NCI-H2196 treated with DMSO at 0.1 percent for 48 hours (cell line): Measurements from ENCODE around the gene ROR2.
"Not testable (repeated sequence)": the region's sequence is repeated elsewhere in the genome, so short reads cannot be mapped to it uniquely, and the experiment has no call there.

Experiments used
- DNase-seq: peaks from one replicate; lab custom pipeline; 2025; ENCODE audit not compliant: unreplicated experiment; lab: John Stamatoyannopoulos, UW

Gene ROR2

DNA sequence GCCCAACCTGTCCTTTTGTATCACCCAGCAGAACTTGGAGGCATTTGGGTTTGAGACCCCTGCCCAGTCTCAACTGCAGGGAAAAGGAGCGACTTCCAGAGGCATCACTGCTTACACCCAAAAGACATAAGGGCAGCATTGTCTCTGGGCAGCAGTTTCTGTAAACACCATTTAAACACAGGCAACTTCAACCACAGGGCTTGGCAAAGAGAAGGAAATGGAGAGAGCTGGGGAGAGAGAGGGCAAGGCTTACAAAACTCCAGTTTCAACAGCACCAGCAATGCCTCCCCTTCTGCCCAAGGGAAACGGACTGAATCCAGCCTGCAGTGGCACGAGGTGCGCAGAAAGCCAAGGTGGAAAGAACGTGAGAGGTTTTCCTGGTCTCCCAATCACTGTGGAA, 147.6 kb downstream of the ROR2 start:
- no peak for DNase-seq

DNA sequence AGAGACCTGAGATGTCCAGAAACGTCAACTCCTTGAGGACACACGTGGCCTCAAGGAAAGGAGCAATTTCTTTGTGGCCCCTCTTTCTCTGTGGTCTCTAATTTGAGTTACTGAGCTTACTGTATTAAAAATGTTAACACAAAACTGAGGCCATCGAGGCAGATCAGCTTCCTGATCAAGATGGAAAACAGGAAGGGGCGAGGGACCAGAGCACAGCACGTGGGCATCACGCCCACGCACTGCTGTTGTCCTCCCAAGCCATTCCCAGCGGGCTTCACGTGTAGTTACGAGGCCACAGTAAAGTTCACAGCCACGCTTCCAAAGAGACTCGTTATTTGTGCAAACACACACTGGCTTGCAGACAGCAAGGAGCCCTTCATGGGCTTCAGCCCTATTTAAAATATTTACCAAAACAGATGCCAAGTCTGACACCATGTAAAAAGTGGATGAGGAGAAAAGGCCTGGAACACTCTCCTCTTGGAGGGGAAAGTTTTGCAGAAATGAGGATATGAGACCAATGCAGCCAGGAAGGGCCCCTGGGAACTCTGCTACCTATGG, 149.5 kb downstream of the ROR2 start:
- no peak for DNase-seq

DNA sequence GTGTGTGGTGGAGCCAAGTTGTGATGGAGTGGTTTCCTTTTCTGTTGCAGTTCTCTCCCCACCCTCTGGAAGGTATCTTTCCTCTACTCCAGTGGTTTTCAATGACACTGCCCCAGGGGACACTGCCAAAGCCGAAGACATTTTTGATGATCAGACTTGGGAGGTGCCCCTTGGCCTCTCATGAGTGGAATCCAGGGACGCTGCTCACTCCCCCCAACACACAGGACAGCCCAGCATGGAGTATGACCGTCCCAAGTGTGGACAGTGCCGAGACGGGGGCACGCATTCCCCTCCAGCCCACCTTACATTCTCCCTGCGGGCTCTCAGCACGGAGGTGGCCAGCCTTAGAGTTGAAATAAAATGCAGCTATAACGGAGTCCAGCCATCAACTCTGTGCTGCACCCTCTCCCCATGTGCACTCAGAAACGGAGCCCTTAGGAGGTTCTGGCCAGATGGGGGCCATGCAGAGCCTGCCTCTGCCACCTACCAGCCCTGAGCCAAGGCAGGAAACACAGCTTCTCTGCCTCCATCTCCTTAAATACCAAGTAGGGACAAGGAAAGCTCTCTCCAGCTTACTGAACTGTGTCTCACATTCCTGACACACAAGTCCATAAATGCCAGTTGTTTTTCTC, 150.8 kb downstream of the ROR2 start:
- no peak for DNase-seq

DNA sequence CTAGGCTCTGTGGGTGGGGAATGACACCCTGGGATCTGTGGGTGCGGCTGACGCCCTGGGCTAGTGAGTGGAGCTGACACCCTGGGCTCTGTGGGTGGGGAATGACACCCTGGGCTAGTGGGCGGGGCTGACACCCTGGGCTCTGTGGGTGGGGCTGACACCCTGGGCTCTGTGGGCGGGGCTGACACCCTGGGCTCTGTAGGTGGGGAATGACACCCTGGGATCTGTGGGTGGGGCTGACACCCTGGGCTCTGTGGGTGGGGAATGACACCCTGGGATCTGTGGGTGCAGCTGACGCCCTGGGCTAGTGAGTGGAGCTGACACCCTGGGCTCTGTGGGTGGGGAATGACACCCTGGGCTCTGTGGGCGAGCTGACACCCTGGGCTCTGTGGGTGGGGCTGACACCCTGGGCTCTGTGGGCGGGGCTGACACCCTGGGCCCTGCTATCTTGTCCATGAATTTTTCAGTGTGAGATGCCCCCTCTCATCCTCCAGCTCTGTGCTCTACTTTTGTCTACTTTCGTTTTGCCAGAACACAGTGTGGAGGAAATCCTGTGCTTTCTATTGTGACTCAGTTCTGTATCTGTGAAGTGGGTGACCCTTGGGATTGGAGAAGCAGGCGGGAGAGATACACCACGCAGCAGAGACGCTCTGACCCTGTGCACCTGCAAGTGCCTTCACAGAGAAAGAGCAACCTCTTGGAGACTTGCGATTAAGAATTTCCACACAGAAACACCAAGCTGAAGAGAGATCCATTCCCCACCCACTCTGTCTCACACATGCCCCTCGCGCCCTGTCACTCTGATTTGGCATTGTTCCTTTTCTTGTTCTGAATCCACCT, 151.5 kb downstream of the ROR2 start:
- DNase-seq = not testable (repeated sequence)

DNA sequence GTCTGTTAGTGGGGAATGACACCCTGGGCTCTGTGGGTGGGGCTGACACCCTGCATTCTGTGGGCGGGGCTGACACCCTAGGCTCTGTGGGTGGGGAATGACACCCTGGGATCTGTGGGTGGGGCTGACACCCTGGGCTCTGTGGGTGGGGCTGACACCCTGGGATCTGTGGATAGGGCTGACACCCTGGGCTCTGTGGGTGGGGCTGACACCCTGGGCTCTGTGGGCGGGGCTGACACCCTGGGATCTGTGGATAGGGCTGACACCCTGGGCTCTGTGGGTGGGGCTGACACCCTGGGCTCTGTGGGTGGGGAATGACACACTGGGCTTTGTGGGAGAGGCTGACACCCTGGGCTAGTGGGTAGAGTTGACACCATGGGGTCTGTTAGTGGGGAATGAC, 152.5 kb downstream of the ROR2 start:
- DNase-seq = not testable (repeated sequence)

DNA sequence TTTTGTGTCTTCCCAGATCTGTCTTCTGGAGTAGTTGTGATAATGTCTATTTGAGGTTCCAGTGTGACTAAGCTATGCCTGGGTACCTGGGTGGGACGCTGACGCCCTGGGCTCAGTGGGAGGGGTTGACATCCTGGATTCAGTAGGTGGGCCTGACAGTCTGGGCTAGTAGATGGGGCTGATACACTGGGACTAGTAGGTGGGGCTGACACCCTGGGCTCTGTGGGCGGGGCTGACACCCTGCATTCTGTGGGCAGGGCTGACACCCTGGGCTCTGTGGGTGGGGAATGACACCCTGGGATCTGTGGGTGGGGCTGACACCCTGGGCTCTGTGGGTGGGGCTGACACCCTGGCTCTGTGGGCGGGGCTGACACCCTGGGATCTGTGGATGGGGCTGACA, 153.5 kb downstream of the ROR2 start:
- DNase-seq = not testable (repeated sequence)

DNA sequence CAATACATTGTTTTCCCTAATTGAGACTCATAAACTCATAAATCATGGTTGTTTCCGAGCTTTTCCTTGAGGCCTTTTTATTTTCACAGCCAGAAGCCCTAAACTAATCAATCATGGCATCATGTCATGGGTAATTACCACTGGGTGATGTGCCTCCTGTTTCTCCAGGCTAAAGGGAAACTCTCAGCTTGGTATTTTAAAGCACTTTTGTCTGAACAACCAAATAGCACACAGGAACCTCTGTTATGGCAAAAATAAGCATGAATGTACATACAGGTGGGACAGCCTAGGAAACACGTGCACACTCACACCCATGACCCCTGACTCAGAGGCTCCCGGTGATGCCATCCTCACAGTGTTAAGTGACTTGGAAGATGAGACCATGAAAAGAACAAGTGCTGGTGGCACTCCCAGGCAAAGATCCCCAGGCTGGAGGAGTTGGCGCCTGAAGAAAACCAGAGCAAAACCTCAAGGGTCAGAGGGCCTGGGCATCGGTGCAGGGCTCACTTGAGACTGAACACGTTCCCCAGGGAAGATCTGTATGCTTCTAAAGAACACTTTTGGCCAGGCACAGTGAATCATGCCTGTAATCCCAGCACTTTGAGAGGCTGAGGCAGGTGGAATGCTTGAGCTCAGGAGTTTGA, 154.3 kb downstream of the ROR2 start:
- DNase-seq = no peak

DNA sequence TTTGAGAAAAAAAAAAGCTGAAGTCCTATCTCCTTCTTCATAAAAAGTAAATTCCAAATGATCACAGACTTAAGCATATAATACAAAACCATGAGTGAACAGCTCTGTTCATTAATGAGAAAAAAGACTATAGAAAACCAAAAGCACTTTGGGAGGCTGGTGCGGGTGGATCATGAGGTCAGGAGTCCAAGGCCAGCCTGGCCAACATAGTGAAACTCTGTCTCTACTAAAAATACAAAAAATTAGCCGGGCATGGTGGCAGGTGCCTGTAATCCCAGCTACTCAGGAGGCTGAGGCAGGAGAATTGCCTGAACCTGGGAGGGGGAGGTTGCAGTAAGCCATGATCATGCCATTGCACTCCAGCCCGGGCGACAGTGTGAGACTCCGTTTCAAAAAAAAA, 156.7 kb downstream of the ROR2 start:
- DNase-seq = not testable (repeated sequence)

DNA sequence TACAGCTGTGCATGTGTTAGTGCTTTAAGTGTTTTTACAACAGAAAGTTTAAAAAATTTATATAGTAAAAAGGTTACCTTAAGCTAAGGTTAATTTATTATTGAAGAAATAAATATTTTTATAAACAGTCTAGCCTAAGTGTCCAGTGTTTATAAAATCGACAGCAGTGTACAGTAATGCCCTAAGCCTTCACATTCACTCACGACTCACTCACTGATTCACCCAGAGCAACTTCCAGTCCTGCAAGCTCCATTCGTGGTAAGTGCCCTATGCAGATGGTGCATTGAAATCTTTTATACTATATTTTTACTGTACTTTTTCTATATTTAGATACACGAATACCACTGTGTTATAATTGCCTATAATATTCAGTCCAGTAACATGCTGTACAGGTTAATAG, 159.1 kb downstream of the ROR2 start:
- DNase-seq = no peak

DNA sequence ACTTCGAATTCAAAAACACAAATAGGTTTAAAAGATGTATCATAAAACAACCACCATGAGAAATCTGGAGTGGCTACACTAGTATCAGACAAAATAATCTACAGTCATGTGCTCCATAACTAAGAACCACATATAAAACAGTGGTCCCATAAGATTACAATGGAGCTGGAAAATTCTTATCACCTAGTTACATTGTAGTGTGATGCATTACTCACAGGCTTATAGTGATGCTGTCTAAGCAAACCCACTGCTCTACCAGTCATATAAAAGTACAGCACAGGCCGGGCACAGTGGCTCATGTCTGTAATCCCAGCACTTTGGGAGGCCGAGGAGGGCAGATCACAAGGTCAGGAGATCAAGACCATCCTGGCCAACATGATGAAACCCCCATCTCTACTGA, 160.1 kb downstream of the ROR2 start:
- no peak for DNase-seq

DNA sequence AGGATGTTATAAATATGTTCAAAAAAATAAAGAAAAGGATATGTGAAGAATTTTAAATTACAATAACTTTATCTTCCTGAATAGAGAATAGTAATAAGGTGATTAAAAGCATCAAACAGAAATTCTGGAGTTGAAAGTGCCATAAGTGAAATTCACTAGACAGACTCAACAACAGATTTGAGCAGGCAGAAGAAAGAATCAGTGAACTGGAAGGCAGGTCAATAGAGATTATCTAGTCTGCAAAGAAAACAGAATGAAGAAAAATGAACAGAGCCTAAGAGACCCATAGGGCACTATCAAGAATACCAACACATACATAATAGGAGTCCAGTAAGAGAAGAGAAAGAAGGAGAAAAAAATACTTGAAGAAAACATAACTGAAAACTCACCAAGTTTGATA, 162.1 kb downstream of the ROR2 start:
- DNase-seq = no peak

DNA sequence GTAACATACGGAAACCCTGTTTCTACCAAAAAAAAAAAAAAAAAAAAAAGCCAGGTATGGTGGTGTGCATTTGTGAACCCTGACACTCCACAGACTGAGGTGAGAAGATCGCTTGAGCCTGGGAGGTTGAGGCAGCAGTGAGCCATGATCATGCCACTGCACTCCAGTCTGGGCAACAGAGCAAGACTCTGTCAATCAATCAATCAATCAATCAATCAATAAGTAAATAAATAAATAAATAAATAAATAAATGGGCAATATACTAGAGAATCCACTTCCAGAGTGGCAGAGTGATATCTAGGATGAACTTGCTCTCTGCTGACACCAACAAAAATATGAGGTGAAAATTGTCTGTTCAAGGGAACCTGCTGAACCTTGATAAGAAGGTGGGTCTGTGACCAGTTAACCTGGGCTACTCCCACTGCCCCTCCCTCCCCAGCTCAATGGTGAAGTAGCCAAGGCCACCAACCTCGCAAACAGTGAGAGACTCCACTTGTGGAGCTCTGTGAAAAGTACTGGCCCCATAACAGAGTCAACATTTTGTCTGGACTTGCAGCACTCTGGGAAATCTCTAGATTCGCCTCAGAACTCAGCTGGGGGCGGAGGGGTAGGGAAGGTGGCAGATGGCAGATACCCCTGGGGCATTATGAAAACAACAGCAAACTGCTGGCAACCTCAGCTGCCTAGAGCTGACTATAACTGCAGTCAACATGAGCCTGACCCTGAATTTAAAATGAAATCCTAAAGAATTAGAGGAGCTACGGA, 163.7 kb downstream of the ROR2 start:
- no peak for DNase-seq

DNA sequence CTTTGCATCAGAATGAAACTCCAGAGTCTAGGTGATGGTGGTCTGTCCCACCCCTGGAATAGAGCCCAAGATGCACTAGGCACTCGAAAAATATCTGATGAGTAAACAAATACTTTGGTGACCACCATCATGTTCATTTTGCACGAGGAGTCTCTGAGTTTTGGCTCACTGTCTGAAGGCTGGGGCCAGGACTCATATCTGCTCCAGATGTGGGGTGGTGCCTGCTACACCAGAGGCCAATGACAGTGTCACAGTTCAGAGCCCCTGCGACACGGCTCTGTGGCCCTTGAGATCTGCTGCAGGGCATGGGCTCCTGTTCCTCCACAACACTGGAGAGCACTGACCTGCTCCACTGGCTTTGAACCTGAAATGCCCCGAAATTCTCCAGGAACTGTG, 164.6 kb downstream of the ROR2 start:
- no peak for DNase-seq

DNA sequence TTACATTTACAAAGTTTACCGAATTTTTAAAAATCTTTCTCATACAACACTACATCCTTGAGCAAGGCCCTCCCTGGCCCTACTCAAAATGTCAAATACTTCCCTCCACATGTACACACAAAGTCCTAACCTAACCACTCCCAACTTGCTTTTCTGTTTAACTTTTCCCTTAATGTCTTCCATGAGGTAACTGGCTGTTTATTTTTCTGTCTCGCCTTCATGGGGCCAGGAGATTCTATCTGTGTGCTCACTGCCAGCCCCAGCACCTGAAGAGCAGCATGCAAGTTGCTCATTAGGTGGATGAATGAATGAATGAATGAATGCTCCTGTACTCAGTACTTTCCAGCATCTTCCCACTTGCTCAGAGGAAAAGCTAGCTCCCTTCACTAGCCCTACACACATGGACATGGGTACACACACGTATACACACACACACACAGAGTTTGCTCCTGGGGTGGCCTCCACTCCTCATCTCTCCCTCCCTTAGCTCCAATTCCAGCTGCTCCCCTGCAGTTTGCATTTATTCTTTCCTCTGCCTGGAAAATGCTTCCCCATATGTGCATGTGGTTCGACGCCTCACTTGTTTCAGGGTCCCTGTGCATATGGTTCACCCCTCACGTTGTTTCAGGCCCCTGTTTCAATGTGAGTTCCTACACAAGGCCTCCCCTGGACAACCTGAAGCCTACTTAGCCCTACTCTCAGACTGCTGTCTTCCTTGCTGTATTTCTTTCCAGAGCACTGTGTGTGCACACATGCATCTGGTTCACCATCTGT, 165.2 kb downstream of the ROR2 start:
- DNase-seq = no peak

DNA sequence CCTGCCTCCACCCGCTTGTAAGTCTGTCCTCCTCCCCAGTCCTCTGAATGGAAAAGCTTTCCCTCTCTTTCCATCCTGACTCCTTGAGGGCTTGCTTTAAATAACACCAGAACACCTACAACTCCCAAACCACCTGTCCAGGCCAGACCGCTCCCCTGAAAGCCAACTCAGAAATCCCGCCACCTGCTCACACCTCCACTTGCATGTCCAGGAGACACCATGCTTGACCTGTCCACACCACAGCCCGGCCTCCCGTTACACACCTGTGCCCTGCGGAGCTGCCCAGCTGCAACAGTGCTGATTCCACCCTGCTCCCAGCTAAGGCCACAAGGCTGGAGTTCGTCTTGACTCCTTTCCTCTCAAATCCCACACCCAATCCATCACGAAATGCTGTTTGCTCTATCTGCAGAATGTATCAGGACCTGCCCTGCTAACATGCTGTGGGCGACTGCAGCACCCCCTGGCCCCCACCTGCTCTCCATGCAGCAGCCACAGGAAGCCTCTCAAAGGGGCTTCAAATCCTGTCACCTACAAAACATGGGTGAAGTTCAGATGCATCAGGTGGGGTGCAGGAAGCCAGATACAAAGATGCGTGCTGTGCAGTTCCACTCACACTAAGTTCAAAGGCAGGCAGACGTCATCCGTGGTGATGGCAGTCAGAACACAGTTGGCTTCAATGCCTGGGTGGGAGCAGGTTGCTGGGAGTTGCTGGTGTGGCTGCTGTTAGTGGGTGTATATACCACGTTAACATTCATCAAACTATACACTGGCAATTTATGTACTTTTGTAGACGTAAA, 166.0 kb downstream of the ROR2 start:
- DNase-seq = no peak

DNA sequence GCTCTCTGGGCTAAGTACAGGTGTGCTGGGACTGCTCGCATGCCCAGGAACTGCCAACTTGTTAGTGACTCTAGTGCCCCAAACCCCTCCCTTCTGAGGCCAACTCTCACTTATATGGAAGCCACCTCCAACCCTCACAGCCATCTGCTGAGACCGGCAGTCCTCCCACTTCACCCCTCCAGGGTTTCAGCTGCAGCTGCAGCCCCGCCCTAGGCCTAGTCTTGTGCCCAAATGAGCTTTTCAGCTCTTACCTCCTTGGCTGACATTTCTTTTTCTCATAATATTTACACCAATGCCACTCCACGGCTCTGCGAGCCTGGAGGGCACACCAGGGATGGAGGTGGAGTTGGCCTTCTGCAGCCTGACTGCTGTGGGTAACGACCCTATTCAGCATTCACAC, 166.6 kb downstream of the ROR2 start:
- DNase-seq = no peak

DNA sequence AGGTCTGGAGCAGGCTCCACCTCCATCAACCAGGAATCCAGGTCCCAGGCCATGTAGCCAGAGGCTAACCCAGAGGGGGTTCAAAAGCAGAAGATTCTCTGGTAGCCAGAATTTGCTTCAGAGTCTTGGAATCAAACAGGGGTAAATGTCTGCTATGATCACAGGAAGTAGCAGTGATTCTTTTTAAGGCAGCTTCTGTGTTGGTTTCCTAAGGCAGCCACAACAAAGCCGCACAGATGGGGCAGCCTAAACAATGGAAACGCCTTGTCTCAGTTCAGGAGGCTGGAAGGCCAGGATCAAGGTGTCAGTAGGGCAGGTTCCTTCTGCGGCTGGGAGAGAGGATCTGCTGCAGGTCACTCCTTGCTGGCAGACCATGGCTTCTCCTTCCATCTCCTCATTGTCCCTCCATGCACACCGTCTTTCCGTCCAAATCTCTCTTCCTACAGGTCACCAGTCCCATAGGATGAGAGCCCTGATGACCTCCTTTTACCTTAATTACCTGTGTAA, 167.3 kb downstream of the ROR2 start:
- no peak for DNase-seq

DNA sequence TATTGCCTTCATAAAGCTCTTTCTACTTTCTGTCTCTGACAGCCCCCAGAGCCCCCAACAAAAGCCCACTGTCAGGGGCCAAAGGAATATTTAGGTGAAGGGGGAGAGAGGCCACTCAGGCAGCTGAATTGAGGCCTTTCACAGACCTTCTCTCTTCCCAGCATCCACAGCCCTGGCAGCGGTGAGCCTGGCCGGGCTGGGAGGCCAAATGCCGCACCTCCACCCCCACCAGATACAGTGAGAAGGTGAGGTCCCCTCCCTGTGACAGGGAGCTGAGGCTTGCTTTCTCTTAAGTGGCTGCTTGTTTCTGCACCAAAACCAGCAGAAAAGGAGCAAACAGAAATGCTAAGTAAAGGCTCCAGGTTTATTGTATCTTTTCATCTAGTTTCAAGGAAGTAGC, 168.1 kb downstream of the ROR2 start:
- DNase-seq = no peak

DNA sequence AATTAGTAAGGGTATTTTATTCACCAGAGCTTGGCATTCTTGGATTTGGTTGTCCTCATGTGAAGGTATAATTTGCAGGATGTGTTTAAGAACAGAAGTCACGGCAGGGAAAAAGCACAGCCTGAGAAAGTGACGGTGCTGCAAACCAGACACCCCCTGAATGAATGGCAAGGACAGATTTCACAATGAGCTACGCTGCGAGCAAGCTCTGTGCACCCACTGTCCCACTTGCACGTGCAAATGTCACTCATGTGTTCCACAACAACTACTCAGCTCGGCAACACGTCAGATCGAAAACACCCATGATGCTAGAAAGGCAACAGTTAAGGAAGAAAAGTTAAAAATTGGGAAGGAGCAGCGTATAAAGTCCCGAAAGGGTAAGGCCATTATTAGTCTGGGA, 168.9 kb downstream of the ROR2 start:
- DNase-seq = no peak
